ENCODE results near the gene SLC35A3. TPM values are rescaled to one million over a fixed set of nuclear protein-coding genes. Genes with fewer than 3 reads are reported as not detected.

Gene SLC35A3
- total RNA-seq, 1 donor from 2014 or later, result 14.7 TPM

DNA sequence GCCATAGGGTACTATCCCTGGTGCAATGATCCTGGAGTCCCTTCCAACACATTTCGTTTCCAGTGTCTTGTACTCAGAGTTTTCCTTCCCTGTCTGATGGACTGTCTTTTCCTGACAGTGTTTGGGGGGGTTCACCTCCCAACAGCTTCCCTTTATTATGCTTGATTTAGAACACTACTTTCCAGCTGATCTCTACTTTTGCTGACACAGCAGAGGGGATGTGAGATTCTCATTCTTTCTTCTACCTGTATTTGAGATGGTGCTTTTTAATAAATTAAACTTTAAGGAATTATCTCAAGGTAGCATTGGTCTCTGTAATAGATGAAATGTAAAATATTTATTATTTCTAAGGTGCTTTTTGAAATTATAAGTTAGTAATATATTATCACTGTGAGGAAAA is 41.0 kb downstream of the SLC35A3 start:
- H3K36me3 Mint-ChIP-seq (ENCODE audit: low read depth), result peaks cover 2% of the 10 kb centered on the region
- H3K27ac Mint-ChIP-seq (ENCODE audit: unreplicated experiment), result no peak overlapping the region
- no peaks in the 10 kb centered on the region for H3K27me3 Mint-ChIP-seq (ENCODE audit: low read depth)
- no peak for DNase-seq (ENCODE audit: low spot score)
- no peak overlapping the region for H3K4me3 Mint-ChIP-seq (ENCODE audit: unreplicated experiment)
- TF ChIP-seq, protein P1, sequence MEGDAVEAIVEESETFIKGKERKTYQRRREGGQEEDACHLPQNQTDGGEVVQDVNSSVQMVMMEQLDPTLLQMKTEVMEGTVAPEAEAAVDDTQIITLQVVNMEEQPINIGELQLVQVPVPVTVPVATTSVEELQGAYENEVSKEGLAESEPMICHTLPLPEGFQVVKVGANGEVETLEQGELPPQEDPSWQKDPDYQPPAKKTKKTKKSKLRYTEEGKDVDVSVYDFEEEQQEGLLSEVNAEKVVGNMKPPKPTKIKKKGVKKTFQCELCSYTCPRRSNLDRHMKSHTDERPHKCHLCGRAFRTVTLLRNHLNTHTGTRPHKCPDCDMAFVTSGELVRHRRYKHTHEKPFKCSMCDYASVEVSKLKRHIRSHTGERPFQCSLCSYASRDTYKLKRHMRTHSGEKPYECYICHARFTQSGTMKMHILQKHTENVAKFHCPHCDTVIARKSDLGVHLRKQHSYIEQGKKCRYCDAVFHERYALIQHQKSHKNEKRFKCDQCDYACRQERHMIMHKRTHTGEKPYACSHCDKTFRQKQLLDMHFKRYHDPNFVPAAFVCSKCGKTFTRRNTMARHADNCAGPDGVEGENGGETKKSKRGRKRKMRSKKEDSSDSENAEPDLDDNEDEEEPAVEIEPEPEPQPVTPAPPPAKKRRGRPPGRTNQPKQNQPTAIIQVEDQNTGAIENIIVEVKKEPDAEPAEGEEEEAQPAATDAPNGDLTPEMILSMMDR (IDR thresholded peaks at IDR 0.05), result no peak
- H3K4me1 Mint-ChIP-seq (ENCODE audit: low read depth), result no peaks in the 10 kb centered on the region
- H3K9me3 Mint-ChIP-seq (ENCODE audit: low read depth), result peaks cover 3% of the 10 kb centered on the region

DNA sequence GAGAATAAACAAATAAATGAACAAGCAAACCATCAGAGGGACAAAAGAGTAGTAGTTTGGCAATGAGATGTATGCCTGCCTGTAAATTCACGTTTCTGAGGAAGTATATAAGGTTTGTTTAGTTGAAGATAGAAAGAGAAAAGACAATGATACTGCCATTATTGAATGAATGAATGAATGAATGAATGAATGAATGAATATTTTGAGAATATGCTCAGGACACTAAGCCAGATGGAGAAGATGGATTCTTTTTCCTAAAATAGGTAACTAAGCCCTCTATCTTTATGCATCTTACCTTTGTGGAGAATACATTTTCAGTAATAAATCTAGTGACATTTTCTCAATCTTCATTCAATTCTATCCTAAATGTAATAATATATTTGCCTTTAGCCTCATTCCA is 49.4 kb downstream of the SLC35A3 start:
- Mint-ChIP-seq H3K9me3 (ENCODE audit: low read depth) (no peaks in the 10 kb centered on the region), H3K4me1 (ENCODE audit: low read depth) (no peaks in the 10 kb centered on the region), H3K27ac (ENCODE audit: unreplicated experiment) (no peak overlapping the region)

DNA sequence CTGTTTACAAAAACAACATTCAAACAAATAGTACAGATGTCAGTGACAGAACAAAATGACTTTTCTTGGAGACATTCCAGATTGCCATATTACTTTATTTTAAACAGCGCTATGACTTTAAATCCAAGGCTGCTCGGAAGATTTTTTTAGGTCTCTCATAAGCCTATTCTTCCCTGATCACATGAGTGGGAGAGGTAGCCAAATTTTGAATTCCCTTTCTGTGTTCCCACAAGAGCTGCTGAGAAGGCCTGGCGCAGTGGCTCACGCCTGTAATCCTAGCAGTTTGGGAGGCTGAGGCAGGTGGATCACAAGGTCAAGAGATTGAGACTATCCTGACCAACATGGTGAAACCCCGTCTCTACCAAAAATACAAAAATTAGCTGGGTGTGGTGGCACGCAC is 53.7 kb downstream of the SLC35A3 start:
- TF ChIP-seq, protein P1 (IDR thresholded peaks at IDR 0.05), result no peak
- no peak for DNase-seq (ENCODE audit: low spot score)
- H3K27ac Mint-ChIP-seq (ENCODE audit: unreplicated experiment), result no peak overlapping the region
- H3K4me3 Mint-ChIP-seq (ENCODE audit: unreplicated experiment), result no peak overlapping the region
- H3K4me1 Mint-ChIP-seq (ENCODE audit: low read depth), result no peaks in the 10 kb centered on the region
- H3K27me3 Mint-ChIP-seq (ENCODE audit: low read depth), result no peaks in the 10 kb centered on the region
- H3K9me3 Mint-ChIP-seq (ENCODE audit: low read depth), result no peaks in the 10 kb centered on the region
- H3K36me3 Mint-ChIP-seq (ENCODE audit: low read depth), result peaks cover 4% of the 10 kb centered on the region

More for the DNA sequence above, 49.4 kb downstream of the SLC35A3 start:
- no peaks in the 10 kb centered on the region for H3K27me3 Mint-ChIP-seq (ENCODE audit: low read depth)
- peaks cover 4% of the 10 kb centered on the region for H3K36me3 Mint-ChIP-seq (ENCODE audit: low read depth)
- H3K4me3 Mint-ChIP-seq (ENCODE audit: unreplicated experiment), result no peak overlapping the region
- TF ChIP-seq, protein P1 (IDR thresholded peaks at IDR 0.05), result no peak
- no peak for DNase-seq (ENCODE audit: low spot score)

DNA sequence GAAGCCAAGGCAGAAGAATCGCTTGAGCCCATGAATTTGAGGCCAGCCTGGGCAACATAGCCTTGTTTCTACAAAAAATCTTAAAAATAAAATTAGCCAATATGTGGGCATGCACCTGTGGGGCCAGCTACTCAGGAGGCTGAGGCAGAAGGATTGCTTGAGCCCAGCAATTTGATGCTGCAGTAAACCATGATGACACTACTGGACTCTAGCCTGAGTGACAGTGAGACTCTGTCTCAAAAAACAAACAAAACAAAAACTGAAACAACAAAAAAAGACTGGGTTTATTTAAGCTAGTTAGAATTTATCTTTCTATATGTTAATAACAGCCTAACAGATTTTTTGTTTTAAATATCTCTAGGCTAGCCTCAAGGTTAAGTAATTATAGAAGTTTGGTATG is 57.4 kb downstream of the SLC35A3 start:
- H3K27me3 Mint-ChIP-seq (ENCODE audit: low read depth), result no peaks in the 10 kb centered on the region
- no peak overlapping the region for H3K27ac Mint-ChIP-seq (ENCODE audit: unreplicated experiment)
- H3K36me3 Mint-ChIP-seq (ENCODE audit: low read depth), result peaks cover 2% of the 10 kb centered on the region
- TF ChIP-seq, protein P1 (IDR thresholded peaks at IDR 0.05), result no peak
- H3K4me1 Mint-ChIP-seq (ENCODE audit: low read depth), result no peaks in the 10 kb centered on the region
- H3K4me3 Mint-ChIP-seq (ENCODE audit: unreplicated experiment), result no peak overlapping the region
- no peaks in the 10 kb centered on the region for H3K9me3 Mint-ChIP-seq (ENCODE audit: low read depth)
- DNase-seq (ENCODE audit: low spot score), result no peak

GRCh38 chr1:100028765-100029164 is 59.0 kb downstream of the SLC35A3 start:
- no peak for DNase-seq (ENCODE audit: low spot score)
- TF ChIP-seq, protein P1 (IDR thresholded peaks at IDR 0.05), result no peak
- no peak overlapping the region for H3K4me3 Mint-ChIP-seq (ENCODE audit: unreplicated experiment)
- no peak overlapping the region for H3K27ac Mint-ChIP-seq (ENCODE audit: unreplicated experiment)
- no peaks in the 10 kb centered on the region for H3K4me1 Mint-ChIP-seq (ENCODE audit: low read depth)
- peaks cover 2% of the 10 kb centered on the region for H3K36me3 Mint-ChIP-seq (ENCODE audit: low read depth)
- H3K9me3 Mint-ChIP-seq (ENCODE audit: low read depth), result no peaks in the 10 kb centered on the region
- no peaks in the 10 kb centered on the region for H3K27me3 Mint-ChIP-seq (ENCODE audit: low read depth)

Data from chondrocyte (in vitro differentiated cells).